Ishikawa (cell line): Measurements from ENCODE around the gene ADGRD2.

ENCODE experiments used
- CEBPB ChIP-seq: IDR thresholded peaks from 2 replicates; pipeline ENCODE4 v1.6.1; 2012
- CREB1 ChIP-seq: IDR thresholded peaks from 2 replicates; pipeline ENCODE4 v1.6.1; 2012; ENCODE audit warnings: low read depth
- EGR1 ChIP-seq: IDR thresholded peaks from 2 replicates; pipeline ENCODE4 v1.6.1; 2012
- EP300 ChIP-seq: IDR thresholded peaks from 2 replicates; pipeline ENCODE4 v1.6.1; 2012; ENCODE audit warnings: borderline replicate concordance
- FOXM1 ChIP-seq: IDR thresholded peaks from 2 replicates; pipeline ENCODE4 v1.6.1; 2012; ENCODE audit warnings: low read depth, borderline replicate concordance
- NFIC ChIP-seq: IDR thresholded peaks from 2 replicates; pipeline ENCODE4 v1.6.1; 2012
- RAD21 ChIP-seq: IDR thresholded peaks from 2 replicates; pipeline ENCODE4 v1.6.1; 2012; ENCODE audit warnings: low read depth
- TAF1 ChIP-seq: IDR thresholded peaks from 2 replicates; pipeline ENCODE4 v1.6.1; 2012; ENCODE audit warnings: low read depth, mild to moderate bottlenecking
- TCF12 ChIP-seq: IDR thresholded peaks from 2 replicates; pipeline ENCODE4 v1.6.1; 2012; ENCODE audit warnings: low read depth
- USF1 ChIP-seq: IDR thresholded peaks from 2 replicates; pipeline ENCODE4 v1.6.1; 2012
- YY1 ChIP-seq: IDR thresholded peaks from 2 replicates; pipeline ENCODE4 v1.6.1; 2012; ENCODE audit warnings: low read depth
- ZBTB7A ChIP-seq: IDR thresholded peaks from 2 replicates; pipeline ENCODE4 v1.6.1; 2012; ENCODE audit warnings: low read depth
- TF ChIP-seq, protein P1 (sequence below): IDR thresholded peaks from 2 replicates; pipeline ENCODE4 v1.6.1; 2012
- TF ChIP-seq, protein P2 (sequence below): IDR thresholded peaks from 2 replicates; pipeline ENCODE4 v1.6.1; 2012; ENCODE audit warnings: low read depth, mild to moderate bottlenecking

Gene ADGRD2

DNA sequence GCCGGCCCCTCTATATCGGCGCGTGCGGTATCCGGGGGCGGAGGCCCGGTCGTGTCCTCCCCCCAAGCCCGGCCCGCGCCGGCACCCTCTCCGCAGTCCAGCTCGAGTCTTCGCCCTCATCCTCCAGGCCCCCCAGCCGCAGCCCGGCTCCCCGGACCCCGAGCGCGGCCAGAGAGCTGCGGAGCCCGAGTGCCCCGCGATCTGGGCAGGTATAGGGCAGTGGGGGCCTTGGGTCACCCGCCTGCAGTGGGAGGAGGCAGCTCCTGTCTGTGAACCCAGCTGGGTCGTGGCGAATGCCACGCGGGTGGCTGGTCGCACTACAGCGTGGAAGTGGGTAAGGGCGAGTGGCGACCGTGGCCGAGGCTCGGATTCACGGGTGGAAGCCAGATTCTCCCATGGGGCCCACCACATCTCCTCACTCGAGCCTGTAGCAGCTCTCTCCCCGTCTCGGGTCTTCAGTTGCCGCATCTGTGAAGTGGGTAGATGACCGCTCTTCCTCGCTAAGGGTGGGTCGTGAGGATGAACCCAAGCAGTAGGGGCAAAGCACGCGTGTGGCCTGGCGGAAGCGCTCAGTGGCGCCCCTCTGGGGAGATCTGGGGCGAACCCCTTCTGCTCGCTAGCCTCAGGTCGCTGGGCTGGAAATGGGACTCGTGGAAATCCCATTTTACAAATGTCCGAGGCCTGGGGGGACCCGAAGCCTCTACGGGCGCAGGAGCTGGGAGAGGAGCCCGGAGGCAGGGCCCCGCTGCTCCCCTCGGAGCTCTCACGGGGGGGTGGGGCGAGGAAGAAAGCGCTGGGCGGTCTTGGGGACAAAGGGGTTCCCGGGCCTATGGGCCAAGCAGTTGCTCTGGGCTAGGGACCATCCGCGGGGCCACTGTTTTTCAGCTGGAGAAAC is 55.0 kb downstream of the ADGRD2 start:
- no peak for TF ChIP-seq EP300
- TF ChIP-seq ZBTB7A = peak; percentile 7; the same call in 1 of the 2 replicates
- no peak for TF ChIP-seq CEBPB

GRCh38 chr9:124505901-124506346 is 55.7 kb downstream of the ADGRD2 start:
- TF ChIP-seq TAF1 (no peak), EP300 (no peak), FOXM1 (no peak), NFIC (no peak)

- TF ChIP-seq ZBTB7A (no peak), EGR1 (no peak)
- TF ChIP-seq, protein P1, sequence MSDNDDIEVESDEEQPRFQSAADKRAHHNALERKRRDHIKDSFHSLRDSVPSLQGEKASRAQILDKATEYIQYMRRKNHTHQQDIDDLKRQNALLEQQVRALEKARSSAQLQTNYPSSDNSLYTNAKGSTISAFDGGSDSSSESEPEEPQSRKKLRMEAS = no peak
- TF ChIP-seq, protein P2, sequence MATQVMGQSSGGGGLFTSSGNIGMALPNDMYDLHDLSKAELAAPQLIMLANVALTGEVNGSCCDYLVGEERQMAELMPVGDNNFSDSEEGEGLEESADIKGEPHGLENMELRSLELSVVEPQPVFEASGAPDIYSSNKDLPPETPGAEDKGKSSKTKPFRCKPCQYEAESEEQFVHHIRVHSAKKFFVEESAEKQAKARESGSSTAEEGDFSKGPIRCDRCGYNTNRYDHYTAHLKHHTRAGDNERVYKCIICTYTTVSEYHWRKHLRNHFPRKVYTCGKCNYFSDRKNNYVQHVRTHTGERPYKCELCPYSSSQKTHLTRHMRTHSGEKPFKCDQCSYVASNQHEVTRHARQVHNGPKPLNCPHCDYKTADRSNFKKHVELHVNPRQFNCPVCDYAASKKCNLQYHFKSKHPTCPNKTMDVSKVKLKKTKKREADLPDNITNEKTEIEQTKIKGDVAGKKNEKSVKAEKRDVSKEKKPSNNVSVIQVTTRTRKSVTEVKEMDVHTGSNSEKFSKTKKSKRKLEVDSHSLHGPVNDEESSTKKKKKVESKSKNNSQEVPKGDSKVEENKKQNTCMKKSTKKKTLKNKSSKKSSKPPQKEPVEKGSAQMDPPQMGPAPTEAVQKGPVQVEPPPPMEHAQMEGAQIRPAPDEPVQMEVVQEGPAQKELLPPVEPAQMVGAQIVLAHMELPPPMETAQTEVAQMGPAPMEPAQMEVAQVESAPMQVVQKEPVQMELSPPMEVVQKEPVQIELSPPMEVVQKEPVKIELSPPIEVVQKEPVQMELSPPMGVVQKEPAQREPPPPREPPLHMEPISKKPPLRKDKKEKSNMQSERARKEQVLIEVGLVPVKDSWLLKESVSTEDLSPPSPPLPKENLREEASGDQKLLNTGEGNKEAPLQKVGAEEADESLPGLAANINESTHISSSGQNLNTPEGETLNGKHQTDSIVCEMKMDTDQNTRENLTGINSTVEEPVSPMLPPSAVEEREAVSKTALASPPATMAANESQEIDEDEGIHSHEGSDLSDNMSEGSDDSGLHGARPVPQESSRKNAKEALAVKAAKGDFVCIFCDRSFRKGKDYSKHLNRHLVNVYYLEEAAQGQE = no peak
Observed at GRCh38 chr9:124506433-124506832, 56.2 kb downstream of the ADGRD2 start.

GRCh38 chr9:124506931-124507879 is 57.0 kb downstream of the ADGRD2 start, which contains the start of gene NR5A1:
Gene NR5A1 (minus strand): TSS chr9:124507399. CDS start chr9:124503395, 4,004 bp downstream.
- TF ChIP-seq TCF12 (no peak), USF1 (no peak), FOXM1 (no peak), CEBPB (no peak), CREB1 (no peak), EGR1 (no peak), YY1 (no peak), ZBTB7A (no peak)
- TF ChIP-seq, protein P2 = no peak
- TF ChIP-seq, protein P1 = no peak

- TF ChIP-seq TAF1 (no peak), CEBPB (no peak), RAD21 (no peak), ZBTB7A (no peak), EGR1 (no peak), EP300 (no peak)
Observed at GRCh38 chr9:124507880-124508423, 57.7 kb downstream of the ADGRD2 start.

GRCh38 chr9:124510650-124511425 is 60.6 kb downstream of the ADGRD2 start:
- no peak for TF ChIP-seq RAD21
- TF ChIP-seq EP300 = no peak
- no peak for TF ChIP-seq YY1
- TF ChIP-seq ZBTB7A = no peak
